ENCODE measurements around the gene TOP2A.
"Not testable (repeated sequence)": the region's sequence is repeated elsewhere in the genome, so short reads cannot be mapped to it uniquely, and the experiment has no call there.

TOP2A gene

DNA sequence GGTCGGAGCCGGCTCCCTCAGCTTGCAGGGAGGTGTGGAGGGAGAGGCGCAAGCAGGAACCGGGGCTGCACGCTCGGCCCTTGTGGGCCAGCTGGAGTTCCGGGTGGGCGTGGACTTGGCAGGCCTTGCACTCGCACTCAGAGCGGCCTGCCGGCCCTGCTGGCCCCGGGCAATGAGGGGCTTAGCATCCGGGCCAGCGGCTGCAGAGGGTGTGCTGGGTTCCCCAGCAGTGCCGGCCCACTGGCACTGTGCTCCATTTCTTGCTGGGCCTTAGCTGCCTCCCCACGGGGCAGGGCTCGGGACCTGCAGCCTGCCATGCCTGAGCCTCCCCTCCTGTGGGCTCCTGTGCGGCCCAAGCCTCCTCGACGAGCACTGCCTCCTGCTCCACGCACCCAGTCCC lies 41.9 kb downstream of the TOP2A start:
- not testable (repeated sequence) for H3K79me1 ChIP-seq (ENCODE audit: low read depth, low read length); H3K4me2 ChIP-seq (ENCODE audit: insufficient read depth, low read length, poor library complexity, severe bottlenecking); H2BK12ac ChIP-seq (ENCODE audit: low read length); H3K18ac ChIP-seq (ENCODE audit: low read length); H2AFZ ChIP-seq (ENCODE audit: low read length); H3K14ac ChIP-seq (ENCODE audit: low read length); H3K4me1 ChIP-seq (ENCODE audit: control insufficient read depth in 2 of 2, insufficient read depth in 1 of 2, low read depth in 1 of 2, low read length in 2 of 2); H2BK15ac ChIP-seq (ENCODE audit: low read length); H3K4me3 ChIP-seq (ENCODE audit: low read length in 2 of 2); H2AK5ac ChIP-seq (ENCODE audit: low read depth, low read length); DNase-seq (ENCODE audit: low spot score); H3K9me3 ChIP-seq (replicated peaks in 1 of 2; ENCODE audit: control insufficient read depth in 2 of 2, insufficient read depth in 1 of 2, low read depth in 1 of 2, low read length in 2 of 2); H4K8ac ChIP-seq (ENCODE audit: low read depth, low read length); H3K27me3 ChIP-seq (ENCODE audit: control insufficient read depth in 3 of 3, insufficient read depth in 3 of 3, low read depth in 1 of 3, low read length in 3 of 3); H3K27ac ChIP-seq (replicated peaks; ENCODE audit: low read length); H3K9ac ChIP-seq (ENCODE audit: low read depth, low read length, poor library complexity); H2BK120ac ChIP-seq (ENCODE audit: low read depth, low read length); H2BK5ac ChIP-seq (ENCODE audit: low read length); H3K4ac ChIP-seq (ENCODE audit: low read length); H4K91ac ChIP-seq (ENCODE audit: low read depth, low read length, poor library complexity); H3K23ac ChIP-seq (ENCODE audit: low read depth, low read length, poor library complexity); H3K36me3 ChIP-seq (replicated peaks in 1 of 2; ENCODE audit: control insufficient read depth in 2 of 2, insufficient read depth in 2 of 2, low read length in 2 of 2)
- WGBS, 2 donors (ENCODE audit: extremely low coverage in 2 of 2, insufficient read length in 2 of 2, insufficient replicate concordance in 1 of 2) = no CpG with 5 or more reads among the region's 21 CpGs

- no CpG with 5 or more reads among the region's 14 CpGs for WGBS, 2 donors (ENCODE audit: extremely low coverage in 2 of 2, insufficient read length in 2 of 2, insufficient replicate concordance in 1 of 2)
- H3K27me3 ChIP-seq (ENCODE audit: control insufficient read depth in 3 of 3, insufficient read depth in 3 of 3, low read depth in 1 of 3, low read length in 3 of 3) = no peaks in the 10 kb centered on the region
- H2BK12ac ChIP-seq (ENCODE audit: low read length) = no peak overlapping the region
- H3K27ac ChIP-seq (replicated peaks; ENCODE audit: low read length) = no peak overlapping the region
- H2AFZ ChIP-seq (ENCODE audit: low read length) = no peak overlapping the region
- H3K4me3 ChIP-seq (ENCODE audit: low read length in 2 of 2) = no peak overlapping the region
- no peak overlapping the region for H2BK120ac ChIP-seq (ENCODE audit: low read depth, low read length)
- no peak overlapping the region for H3K4ac ChIP-seq (ENCODE audit: low read length)
- H3K9me3 ChIP-seq (replicated peaks in 1 of 2; ENCODE audit: control insufficient read depth in 2 of 2, insufficient read depth in 1 of 2, low read depth in 1 of 2, low read length in 2 of 2) = peaks cover under 1 to 2% of the 10 kb centered on the region in 2 donors
- H3K79me1 ChIP-seq (ENCODE audit: low read depth, low read length) = no peaks in the 10 kb centered on the region
- H3K23ac ChIP-seq (ENCODE audit: low read depth, low read length, poor library complexity) = no peak overlapping the region
- no peak overlapping the region for H3K14ac ChIP-seq (ENCODE audit: low read length)
- no peak overlapping the region for H2BK5ac ChIP-seq (ENCODE audit: low read length)
- H2BK15ac ChIP-seq (ENCODE audit: low read length) = no peak overlapping the region
- no peak overlapping the region for H3K4me2 ChIP-seq (ENCODE audit: insufficient read depth, low read length, poor library complexity, severe bottlenecking)
- no peak overlapping the region for H2AK5ac ChIP-seq (ENCODE audit: low read depth, low read length)
- H3K9ac ChIP-seq (ENCODE audit: low read depth, low read length, poor library complexity) = no peak overlapping the region
- no peak overlapping the region for H4K8ac ChIP-seq (ENCODE audit: low read depth, low read length)
- H3K18ac ChIP-seq (ENCODE audit: low read length) = no peak overlapping the region
- H3K4me1 ChIP-seq (ENCODE audit: control insufficient read depth in 2 of 2, insufficient read depth in 1 of 2, low read depth in 1 of 2, low read length in 2 of 2) = no peaks in the 10 kb centered on the region
- DNase-seq (ENCODE audit: low spot score) = no peak
- no peaks in the 10 kb centered on the region for H3K36me3 ChIP-seq (replicated peaks in 1 of 2; ENCODE audit: control insufficient read depth in 2 of 2, insufficient read depth in 2 of 2, low read length in 2 of 2)
- H4K91ac ChIP-seq (ENCODE audit: low read depth, low read length, poor library complexity) = no peak overlapping the region
Measured at GRCh38 chr17:40374821-40375498, 42.7 kb downstream of the TOP2A start.

DNA sequence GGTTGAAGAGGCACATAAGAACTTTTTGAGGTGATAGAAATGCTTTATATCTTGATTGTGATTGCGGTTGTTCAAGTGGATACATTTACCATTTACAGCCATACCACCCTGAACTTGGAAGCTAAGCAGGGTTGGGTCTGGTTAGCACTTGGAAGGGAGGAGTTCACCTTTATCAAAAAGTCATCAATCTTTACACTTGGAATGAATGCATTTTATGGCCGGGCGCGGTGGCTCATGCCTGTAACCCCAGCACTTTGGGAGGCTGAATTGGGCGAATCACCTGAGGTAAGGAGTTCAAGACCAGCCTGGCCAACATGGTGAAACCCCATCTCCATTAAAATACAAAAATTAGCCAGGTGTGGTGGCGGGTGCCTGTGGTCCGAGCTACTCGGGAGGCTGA lies 43.7 kb downstream of the TOP2A start:
- no CpG with 5 or more reads among the region's 8 CpGs for WGBS, 2 donors (ENCODE audit: extremely low coverage in 2 of 2, insufficient read length in 2 of 2, insufficient replicate concordance in 1 of 2)
- Histone ChIP-seq H2BK5ac (ENCODE audit: low read length) (no peak overlapping the region), H3K9me3 (replicated peaks in 1 of 2; ENCODE audit: control insufficient read depth in 2 of 2, insufficient read depth in 1 of 2, low read depth in 1 of 2, low read length in 2 of 2) (peaks cover 2% of the 10 kb centered on the region in 2 donors), H3K23ac (ENCODE audit: low read depth, low read length, poor library complexity) (no peak overlapping the region), H3K9ac (ENCODE audit: low read depth, low read length, poor library complexity) (no peak overlapping the region), H3K14ac (ENCODE audit: low read length) (no peak overlapping the region), H3K27ac (replicated peaks; ENCODE audit: low read length) (no peak overlapping the region), H3K79me1 (ENCODE audit: low read depth, low read length) (no peaks in the 10 kb centered on the region), H2BK120ac (ENCODE audit: low read depth, low read length) (no peak overlapping the region), H3K4me1 (ENCODE audit: control insufficient read depth in 2 of 2, insufficient read depth in 1 of 2, low read depth in 1 of 2, low read length in 2 of 2) (no peaks in the 10 kb centered on the region), H3K4me3 (ENCODE audit: low read length in 2 of 2) (no peak overlapping the region), H3K4ac (ENCODE audit: low read length) (no peak overlapping the region), H3K27me3 (ENCODE audit: control insufficient read depth in 3 of 3, insufficient read depth in 3 of 3, low read depth in 1 of 3, low read length in 3 of 3) (no peaks in the 10 kb centered on the region), H2BK12ac (ENCODE audit: low read length) (no peak overlapping the region), H3K4me2 (ENCODE audit: insufficient read depth, low read length, poor library complexity, severe bottlenecking) (no peak overlapping the region), H2AFZ (ENCODE audit: low read length) (no peak overlapping the region), H3K36me3 (replicated peaks in 1 of 2; ENCODE audit: control insufficient read depth in 2 of 2, insufficient read depth in 2 of 2, low read length in 2 of 2) (no peaks in the 10 kb centered on the region), H2BK15ac (ENCODE audit: low read length) (no peak overlapping the region), H4K8ac (ENCODE audit: low read depth, low read length) (no peak overlapping the region), H4K91ac (ENCODE audit: low read depth, low read length, poor library complexity) (no peak overlapping the region), H3K18ac (ENCODE audit: low read length) (no peak overlapping the region), H2AK5ac (ENCODE audit: low read depth, low read length) (no peak overlapping the region)
- no peak for DNase-seq (ENCODE audit: low spot score)

DNA sequence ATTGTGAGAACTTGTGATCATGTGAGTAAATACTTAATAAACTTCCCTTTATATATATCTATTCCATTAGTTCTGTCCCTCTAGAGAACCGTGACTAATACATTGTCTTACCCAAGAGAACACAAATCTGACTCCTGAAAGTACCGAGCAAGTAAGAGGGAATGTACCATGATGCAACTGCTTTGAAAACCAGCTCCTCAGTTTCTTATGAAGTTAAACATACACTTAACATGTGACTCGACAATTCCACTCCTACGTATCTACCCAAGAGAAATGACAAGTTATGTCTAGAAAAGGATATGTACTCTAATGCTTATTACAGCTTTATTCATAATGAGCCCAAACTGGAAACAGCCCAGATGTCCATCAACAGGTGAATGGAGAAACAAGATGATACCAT lies 44.4 kb downstream of the TOP2A start:
- Histone ChIP-seq H3K36me3 (replicated peaks in 1 of 2; ENCODE audit: control insufficient read depth in 2 of 2, insufficient read depth in 2 of 2, low read length in 2 of 2) (no peaks in the 10 kb centered on the region), H3K9me3 (replicated peaks in 1 of 2; ENCODE audit: control insufficient read depth in 2 of 2, insufficient read depth in 1 of 2, low read depth in 1 of 2, low read length in 2 of 2) (peaks cover 2% of the 10 kb centered on the region in 2 donors), H2BK120ac (ENCODE audit: low read depth, low read length) (no peak overlapping the region), H2AK5ac (ENCODE audit: low read depth, low read length) (no peak overlapping the region), H3K27me3 (ENCODE audit: control insufficient read depth in 3 of 3, insufficient read depth in 3 of 3, low read depth in 1 of 3, low read length in 3 of 3) (no peaks in the 10 kb centered on the region), H3K4me1 (ENCODE audit: control insufficient read depth in 2 of 2, insufficient read depth in 1 of 2, low read depth in 1 of 2, low read length in 2 of 2) (no peaks in the 10 kb centered on the region), H2BK12ac (ENCODE audit: low read length) (no peak overlapping the region), H3K23ac (ENCODE audit: low read depth, low read length, poor library complexity) (no peak overlapping the region), H3K79me1 (ENCODE audit: low read depth, low read length) (no peaks in the 10 kb centered on the region), H3K4ac (ENCODE audit: low read length) (no peak overlapping the region), H3K18ac (ENCODE audit: low read length) (no peak overlapping the region), H3K4me3 (ENCODE audit: low read length in 2 of 2) (no peak overlapping the region), H2AFZ (ENCODE audit: low read length) (no peak overlapping the region), H4K8ac (ENCODE audit: low read depth, low read length) (no peak overlapping the region), H3K9ac (ENCODE audit: low read depth, low read length, poor library complexity) (no peak overlapping the region), H3K27ac (replicated peaks; ENCODE audit: low read length) (no peak overlapping the region), H2BK15ac (ENCODE audit: low read length) (no peak overlapping the region), H2BK5ac (ENCODE audit: low read length) (no peak overlapping the region), H3K4me2 (ENCODE audit: insufficient read depth, low read length, poor library complexity, severe bottlenecking) (no peak overlapping the region), H4K91ac (ENCODE audit: low read depth, low read length, poor library complexity) (no peak overlapping the region), H3K14ac (ENCODE audit: low read length) (no peak overlapping the region)
- no peak for DNase-seq (ENCODE audit: low spot score)
- no CpG with 5 or more reads among the region's 4 CpGs for WGBS, 2 donors (ENCODE audit: extremely low coverage in 2 of 2, insufficient read length in 2 of 2, insufficient replicate concordance in 1 of 2)
